ENCODE results near the gene ZNF692. TPM values are rescaled to one million over a fixed set of nuclear protein-coding genes. Genes with fewer than 3 reads are reported as not detected.

ZNF692 gene, protein sequence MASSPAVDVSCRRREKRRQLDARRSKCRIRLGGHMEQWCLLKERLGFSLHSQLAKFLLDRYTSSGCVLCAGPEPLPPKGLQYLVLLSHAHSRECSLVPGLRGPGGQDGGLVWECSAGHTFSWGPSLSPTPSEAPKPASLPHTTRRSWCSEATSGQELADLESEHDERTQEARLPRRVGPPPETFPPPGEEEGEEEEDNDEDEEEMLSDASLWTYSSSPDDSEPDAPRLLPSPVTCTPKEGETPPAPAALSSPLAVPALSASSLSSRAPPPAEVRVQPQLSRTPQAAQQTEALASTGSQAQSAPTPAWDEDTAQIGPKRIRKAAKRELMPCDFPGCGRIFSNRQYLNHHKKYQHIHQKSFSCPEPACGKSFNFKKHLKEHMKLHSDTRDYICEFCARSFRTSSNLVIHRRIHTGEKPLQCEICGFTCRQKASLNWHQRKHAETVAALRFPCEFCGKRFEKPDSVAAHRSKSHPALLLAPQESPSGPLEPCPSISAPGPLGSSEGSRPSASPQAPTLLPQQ
- 4.9 and 16.6 TPM in 2 replicates for total RNA-seq

DNA sequence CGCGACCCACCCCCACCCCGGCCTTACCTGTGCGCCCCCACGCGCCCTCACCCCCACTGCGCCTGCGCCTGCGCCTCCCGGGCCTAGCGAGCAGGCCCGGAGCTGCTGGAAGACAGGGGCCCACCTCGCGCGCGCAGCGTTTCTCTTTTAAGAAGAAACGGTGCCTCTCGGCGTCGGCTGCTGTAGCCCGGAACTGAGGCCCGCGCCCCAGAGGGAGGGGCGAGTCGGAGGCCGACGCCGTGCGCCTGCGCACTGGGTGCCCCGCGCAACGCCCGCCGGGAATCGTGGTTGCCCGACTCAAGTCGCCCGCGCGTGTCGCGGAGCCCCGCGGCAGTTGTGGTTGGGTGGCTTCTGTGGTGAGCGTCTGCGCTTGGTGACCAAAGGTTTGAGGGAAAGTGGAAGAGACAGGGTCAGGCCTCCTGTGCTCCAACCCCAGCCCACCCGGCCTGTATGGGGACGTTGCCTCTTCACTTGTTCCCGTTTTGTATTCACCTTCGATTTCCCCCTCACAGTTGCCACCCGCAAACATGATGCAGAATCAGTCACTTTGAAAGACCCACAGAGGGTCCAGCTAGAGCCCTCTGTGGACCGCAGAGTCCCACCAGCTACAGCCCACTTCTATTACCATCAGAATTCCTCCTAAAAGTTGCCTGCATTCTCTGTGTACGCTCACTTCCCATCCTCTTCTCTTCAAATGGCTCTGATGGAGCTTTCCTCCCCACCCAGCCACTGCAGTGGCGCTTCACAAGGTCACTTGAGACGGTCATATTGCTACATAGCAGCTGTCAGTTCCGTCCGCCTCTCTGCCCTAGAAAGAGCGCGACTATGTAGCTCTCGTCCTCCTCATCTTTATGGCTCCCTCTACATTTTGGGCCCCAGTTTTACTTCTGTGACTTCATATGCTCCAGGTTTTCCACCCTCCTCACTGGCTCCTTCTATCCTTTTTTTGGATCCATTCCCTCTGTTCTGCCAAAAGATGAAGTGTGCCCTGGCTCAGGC is at the start of gene ZNF692:
TSS of gene ZNF692 (minus strand) at position 195 of the 999 bp plus-strand sequence. CDS start 776 bp downstream, outside the sequence.

DNA sequence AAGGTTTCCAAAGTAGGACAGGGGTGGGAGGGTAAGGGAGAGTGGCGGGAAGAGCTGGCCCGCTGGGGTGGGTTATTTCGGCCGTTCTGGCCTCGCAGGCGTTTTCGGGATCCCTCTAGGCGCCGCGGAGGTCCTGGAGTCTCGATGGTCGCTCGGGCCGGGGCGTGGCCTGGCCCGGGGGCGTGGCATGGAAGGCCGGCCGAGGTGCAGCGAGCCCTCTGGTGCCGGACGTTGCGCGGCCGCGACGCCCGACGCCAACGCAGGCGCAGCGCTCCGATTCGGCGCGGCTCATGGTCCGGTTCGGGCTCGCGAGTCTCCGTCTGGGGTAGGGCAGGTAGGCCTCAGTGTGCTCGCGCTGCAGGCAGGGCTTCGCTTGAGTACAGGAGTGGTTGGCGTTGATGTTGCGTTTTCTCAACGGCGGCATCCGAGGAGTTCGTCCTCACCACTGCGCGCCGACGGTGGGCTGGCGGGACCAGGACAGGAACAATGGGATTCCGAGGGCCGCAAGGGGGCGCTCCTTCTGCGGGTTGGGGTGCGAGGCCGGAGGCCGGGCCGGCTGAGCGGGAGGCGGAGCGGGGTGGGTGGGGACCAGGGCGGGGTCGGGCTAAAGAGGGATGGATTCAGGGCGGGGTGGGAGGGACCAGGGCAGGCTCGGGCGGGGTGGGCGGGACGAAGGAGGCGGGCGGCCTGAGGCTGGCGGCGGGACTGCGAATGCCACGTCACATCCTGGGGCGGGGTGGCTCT is 47.3 kb upstream of the ZNF692 start, which contains the start of gene PGBD2:
TSS of gene PGBD2 (plus strand) at position 227 of the 744 bp plus-strand sequence. CDS start 7,628 bp downstream, outside the sequence.

DNA sequence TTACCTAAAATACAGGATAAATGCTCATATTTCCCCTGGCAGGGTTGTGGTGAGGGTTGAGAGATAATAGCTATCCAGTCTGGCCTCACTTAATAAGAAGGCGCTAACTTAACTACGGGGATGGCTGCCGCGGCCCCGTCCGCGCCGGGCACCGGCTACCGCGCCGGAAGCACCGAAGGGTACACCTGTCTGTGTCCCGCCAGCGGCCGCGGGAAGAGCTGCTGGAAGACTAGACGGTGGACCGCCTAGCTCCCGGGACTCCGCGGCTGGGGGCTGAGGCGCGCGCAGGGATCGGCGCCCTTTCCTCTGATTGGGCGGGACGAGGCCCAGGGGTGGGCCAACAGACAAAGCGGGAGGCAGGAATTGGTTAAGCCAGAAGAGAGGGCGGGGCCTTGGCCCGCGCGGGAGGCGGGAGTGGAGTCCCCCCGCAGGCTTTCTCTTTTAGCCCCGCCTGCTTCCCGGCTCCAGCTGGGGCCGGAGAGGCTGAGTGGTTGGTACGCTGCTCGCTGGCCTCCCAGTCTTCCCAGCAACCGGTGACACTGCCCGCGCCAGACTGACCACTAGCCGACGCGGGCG is 21.0 kb downstream of the ZNF692 start, which contains the start of gene ZNF672:
TSS of gene ZNF672 (plus strand) at position 444 of the 576 bp plus-strand sequence. CDS start 9,051 bp downstream, outside the sequence.

DNA sequence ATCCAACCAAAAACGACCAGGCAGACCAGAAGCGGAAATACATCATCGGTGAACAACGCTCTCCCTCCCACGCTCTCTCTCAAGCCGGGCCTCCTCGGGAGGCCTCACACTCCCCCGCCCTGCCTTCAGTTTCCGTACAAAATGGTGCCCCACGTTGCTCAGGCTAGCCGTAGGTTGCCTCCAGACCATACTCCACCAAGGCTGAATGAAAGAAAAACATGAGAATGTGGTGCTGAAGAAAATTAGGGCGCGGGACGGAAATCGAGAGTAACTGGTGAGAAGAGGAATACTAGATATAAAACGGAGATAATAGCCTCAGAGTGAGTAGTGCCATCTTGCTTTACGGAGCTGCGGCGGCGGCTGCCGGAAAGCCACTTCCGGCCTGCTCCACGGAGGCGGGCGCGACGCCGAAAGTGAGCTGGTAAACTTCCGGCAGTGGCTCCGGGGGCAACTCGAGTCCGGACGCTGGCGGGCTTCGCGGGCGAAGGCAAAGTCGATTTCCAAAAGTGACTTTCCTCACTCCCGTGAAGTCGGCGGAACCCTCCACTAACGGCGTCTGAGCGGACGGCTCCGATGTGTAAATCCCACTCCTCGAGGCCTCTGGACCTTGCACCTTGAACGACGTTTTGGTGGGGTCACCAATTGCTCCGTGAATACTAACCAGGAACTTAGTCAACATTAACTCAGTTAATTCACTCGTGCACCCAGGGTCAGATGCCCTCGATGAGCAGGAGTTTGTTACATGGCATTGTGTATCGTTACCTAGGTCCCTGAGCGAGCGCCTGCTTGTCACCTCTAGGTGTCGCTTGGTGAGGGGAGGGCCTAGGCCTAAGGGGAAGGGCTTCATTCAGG is 32.8 kb downstream of the ZNF692 start, which contains the start of gene SH3BP5L:
TSS of gene SH3BP5L (minus strand) at position 7 of the 852 bp plus-strand sequence. CDS start 980 bp downstream, outside the sequence.

Other genes with a start within 250 kb of the ZNF692 start
- gene OR2T11, start 224.0 kb downstream of the ZNF692 start, total RNA-seq, result not detected in 2 replicates
- gene OR2T35, start 213.8 kb downstream of the ZNF692 start, total RNA-seq, result not detected in 2 replicates
- not detected in 2 replicates for gene OR2T27, start 203.6 kb downstream of the ZNF692 start, total RNA-seq
- not detected in 2 replicates for gene OR14I1, start 156.3 kb downstream of the ZNF692 start, total RNA-seq
- not detected in 2 replicates for gene LYPD8, start 103.3 kb downstream of the ZNF692 start, total RNA-seq
- 21.5 and 26.3 TPM in 2 replicates for gene SH3BP5L, start 33.2 kb downstream of the ZNF692 start, total RNA-seq
- 13.8 and 18.9 TPM in 2 replicates for gene ZNF672, start 20.9 kb downstream of the ZNF692 start, total RNA-seq
- gene PGBD2, start 47.1 kb upstream of the ZNF692 start, total RNA-seq, result 4.4 and 13.7 TPM in 2 replicates